ENCODE measurements around the gene CAB39.

CAB39 gene

DNA sequence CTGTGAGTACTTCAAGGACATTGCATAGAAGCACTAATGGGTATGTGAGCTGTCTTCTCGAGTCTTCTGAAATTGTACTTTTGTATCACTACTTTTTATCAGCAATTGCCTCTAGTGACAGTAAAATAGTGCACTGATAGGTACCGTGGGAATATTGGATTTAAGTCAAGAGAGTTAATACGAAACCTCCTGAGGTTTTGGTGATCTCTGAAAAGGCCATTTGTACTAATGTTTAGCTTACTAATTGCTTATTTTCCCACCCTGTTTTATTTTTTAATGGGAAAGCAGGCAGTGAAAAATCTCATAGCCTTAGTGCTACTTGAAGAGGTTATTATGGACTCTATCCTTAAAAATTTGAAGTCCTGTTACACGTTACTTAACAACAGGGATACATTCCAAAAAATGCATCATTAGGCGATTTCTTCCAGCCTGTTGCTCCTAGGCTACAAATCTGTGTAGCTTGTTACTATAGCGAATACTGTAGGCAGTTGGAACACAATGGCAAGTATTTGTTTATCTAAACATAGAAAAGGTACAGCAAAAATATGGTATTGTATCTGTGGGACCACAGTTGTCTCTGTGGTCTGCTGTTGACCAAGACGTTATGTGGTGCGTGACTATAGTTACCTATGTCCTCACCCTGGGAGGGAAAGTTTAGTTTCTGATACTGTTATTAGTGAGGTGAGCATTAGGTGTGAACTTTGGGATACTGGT, 65.9 kb downstream of the CAB39 start:
- no peaks in the 10 kb centered on the region for H3K27me3 ChIP-seq (replicated peaks; ENCODE audit: control insufficient read depth, insufficient read depth, low read length, poor library complexity, severe bottlenecking)
- no peak overlapping the region for H3K4me3 ChIP-seq (ENCODE audit: insufficient read depth, low read depth, low read length, poor library complexity, severe bottlenecking)
- H3K4me1 ChIP-seq (ENCODE audit: control insufficient read depth, insufficient read depth, low read length, poor library complexity, severe bottlenecking) = peaks cover 40% of the 10 kb centered on the region
- H3K36me3 ChIP-seq (ENCODE audit: control insufficient read depth, insufficient read depth, low read length) = peaks cover 6% of the 10 kb centered on the region
- no peaks in the 10 kb centered on the region for H3K9me3 ChIP-seq (ENCODE audit: control insufficient read depth, low read length)
- no peak overlapping the region for H3K27ac ChIP-seq (ENCODE audit: insufficient read depth, low read length, poor library complexity, severe bottlenecking)
- DNase-seq = no peak

DNA sequence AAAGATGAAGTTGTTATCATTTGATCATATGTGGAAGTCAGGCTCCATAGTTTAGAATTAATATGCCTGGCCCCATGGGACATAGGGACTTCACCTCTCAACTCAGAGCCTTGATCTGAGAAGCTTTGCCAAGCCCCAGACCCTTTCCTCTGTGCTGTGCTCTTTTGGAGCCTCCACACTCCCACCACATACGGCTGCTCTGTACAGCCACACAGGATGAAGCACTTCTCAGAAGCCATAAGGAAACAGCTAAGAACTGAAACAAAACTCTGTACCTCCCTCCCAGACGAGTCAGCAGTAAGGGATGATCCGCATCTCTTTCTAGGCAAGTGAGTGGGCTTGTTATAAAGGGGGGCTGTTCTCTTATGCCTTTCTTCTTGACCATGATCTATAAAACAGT, 66.5 kb downstream of the CAB39 start:
- Histone ChIP-seq H3K36me3 (ENCODE audit: control insufficient read depth, insufficient read depth, low read length) (peaks cover 10% of the 10 kb centered on the region), H3K27me3 (replicated peaks; ENCODE audit: control insufficient read depth, insufficient read depth, low read length, poor library complexity, severe bottlenecking) (no peaks in the 10 kb centered on the region), H3K27ac (ENCODE audit: insufficient read depth, low read length, poor library complexity, severe bottlenecking) (peak overlapping the region; percentile 21), H3K4me3 (ENCODE audit: insufficient read depth, low read depth, low read length, poor library complexity, severe bottlenecking) (no peak overlapping the region), H3K4me1 (ENCODE audit: control insufficient read depth, insufficient read depth, low read length, poor library complexity, severe bottlenecking) (peaks cover 40% of the 10 kb centered on the region), H3K9me3 (ENCODE audit: control insufficient read depth, low read length) (no peaks in the 10 kb centered on the region)
- no peak for DNase-seq

DNA sequence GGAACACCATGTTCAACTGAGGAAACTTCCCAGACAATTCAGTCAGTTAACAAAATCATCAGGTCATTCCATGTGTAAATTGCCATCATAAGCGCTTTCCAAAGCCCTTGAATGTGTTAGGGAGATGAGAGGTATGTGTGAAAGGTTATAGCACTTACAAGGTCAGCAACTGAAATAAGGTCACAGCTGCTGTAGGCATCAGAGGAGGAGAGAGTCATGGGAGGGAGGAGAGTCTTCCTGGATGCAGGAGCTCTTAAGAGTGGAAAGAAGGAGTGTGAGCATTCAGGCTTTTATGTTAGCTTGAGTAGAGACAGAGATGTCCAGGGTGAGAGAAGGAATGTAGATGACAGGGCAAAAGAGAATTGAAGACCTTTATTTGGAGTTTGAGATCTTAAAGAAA, 67.0 kb downstream of the CAB39 start:
- Histone ChIP-seq H3K36me3 (ENCODE audit: control insufficient read depth, insufficient read depth, low read length) (peaks cover 10% of the 10 kb centered on the region), H3K27me3 (replicated peaks; ENCODE audit: control insufficient read depth, insufficient read depth, low read length, poor library complexity, severe bottlenecking) (no peaks in the 10 kb centered on the region), H3K4me3 (ENCODE audit: insufficient read depth, low read depth, low read length, poor library complexity, severe bottlenecking) (no peak overlapping the region), H3K27ac (ENCODE audit: insufficient read depth, low read length, poor library complexity, severe bottlenecking) (peak overlapping the region; percentile 21), H3K9me3 (ENCODE audit: control insufficient read depth, low read length) (no peaks in the 10 kb centered on the region), H3K4me1 (ENCODE audit: control insufficient read depth, insufficient read depth, low read length, poor library complexity, severe bottlenecking) (peaks cover 40% of the 10 kb centered on the region)
- DNase-seq = no peak

DNA sequence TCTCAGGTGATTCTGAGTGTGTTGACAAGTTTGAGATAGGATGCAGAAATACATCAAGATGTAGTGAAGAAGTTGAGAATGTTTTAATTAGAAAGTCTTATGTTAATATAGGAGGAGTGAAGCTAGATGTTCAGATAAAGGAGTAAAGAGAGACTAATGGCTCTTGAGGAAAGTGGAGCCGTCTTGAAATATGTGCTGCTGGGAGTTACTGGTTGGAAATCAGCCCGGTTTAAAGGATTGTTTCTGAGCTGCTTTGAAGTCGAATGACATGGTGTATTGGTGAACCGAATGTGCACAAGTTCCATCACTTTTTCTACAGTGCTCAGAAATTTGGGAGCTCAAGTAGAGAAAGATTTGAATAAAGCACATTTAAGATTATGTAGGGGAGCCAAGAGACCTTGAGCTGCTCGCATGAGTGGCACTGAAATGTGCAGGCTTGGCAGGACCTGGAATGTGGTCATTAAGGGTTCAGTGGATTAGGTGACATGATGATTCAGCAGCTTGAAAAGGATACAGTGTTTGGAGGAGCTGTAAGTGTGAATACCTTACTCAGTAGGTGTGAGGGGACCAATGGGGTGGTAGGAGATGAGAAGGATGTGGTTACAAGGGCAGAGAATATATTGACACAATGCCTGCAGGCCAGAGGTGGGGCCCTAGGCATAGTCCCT, 68.6 kb downstream of the CAB39 start:
- H3K36me3 ChIP-seq (ENCODE audit: control insufficient read depth, insufficient read depth, low read length) = peaks cover 10% of the 10 kb centered on the region
- H3K4me3 ChIP-seq (ENCODE audit: insufficient read depth, low read depth, low read length, poor library complexity, severe bottlenecking) = no peak overlapping the region
- H3K27me3 ChIP-seq (replicated peaks; ENCODE audit: control insufficient read depth, insufficient read depth, low read length, poor library complexity, severe bottlenecking) = no peaks in the 10 kb centered on the region
- no peak overlapping the region for H3K27ac ChIP-seq (ENCODE audit: insufficient read depth, low read length, poor library complexity, severe bottlenecking)
- H3K9me3 ChIP-seq (ENCODE audit: control insufficient read depth, low read length) = no peaks in the 10 kb centered on the region
- DNase-seq = peak; percentile 18 to 41 (median 34)
- peaks cover 40% of the 10 kb centered on the region for H3K4me1 ChIP-seq (ENCODE audit: control insufficient read depth, insufficient read depth, low read length, poor library complexity, severe bottlenecking)

DNA sequence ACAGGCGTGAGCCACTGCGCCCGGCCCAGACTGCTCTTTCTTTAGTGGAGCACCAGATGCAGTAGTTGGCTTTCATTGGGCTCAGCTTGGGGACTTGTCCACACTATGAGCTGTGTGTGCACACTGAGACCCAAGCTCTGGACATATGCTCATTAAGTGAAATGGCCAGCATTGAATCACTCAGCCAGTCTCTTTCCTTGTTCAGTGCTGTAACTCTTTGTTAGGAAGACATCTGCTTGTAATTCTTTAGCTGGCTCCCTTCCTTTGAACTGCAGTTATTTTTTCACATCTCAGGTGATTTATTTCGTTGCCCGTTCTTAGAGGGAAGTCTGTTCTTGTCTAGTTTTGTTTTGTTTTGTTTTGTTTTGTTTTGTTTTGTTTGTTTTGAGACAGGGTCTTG, 70.5 kb downstream of the CAB39 start:
- H3K4me3 ChIP-seq (ENCODE audit: insufficient read depth, low read depth, low read length, poor library complexity, severe bottlenecking) = no peak overlapping the region
- H3K36me3 ChIP-seq (ENCODE audit: control insufficient read depth, insufficient read depth, low read length) = peaks cover 16% of the 10 kb centered on the region
- H3K9me3 ChIP-seq (ENCODE audit: control insufficient read depth, low read length) = no peaks in the 10 kb centered on the region
- peaks cover 36% of the 10 kb centered on the region for H3K4me1 ChIP-seq (ENCODE audit: control insufficient read depth, insufficient read depth, low read length, poor library complexity, severe bottlenecking)
- H3K27ac ChIP-seq (ENCODE audit: insufficient read depth, low read length, poor library complexity, severe bottlenecking) = no peak overlapping the region
- DNase-seq = no peak
- H3K27me3 ChIP-seq (replicated peaks; ENCODE audit: control insufficient read depth, insufficient read depth, low read length, poor library complexity, severe bottlenecking) = no peaks in the 10 kb centered on the region

DNA sequence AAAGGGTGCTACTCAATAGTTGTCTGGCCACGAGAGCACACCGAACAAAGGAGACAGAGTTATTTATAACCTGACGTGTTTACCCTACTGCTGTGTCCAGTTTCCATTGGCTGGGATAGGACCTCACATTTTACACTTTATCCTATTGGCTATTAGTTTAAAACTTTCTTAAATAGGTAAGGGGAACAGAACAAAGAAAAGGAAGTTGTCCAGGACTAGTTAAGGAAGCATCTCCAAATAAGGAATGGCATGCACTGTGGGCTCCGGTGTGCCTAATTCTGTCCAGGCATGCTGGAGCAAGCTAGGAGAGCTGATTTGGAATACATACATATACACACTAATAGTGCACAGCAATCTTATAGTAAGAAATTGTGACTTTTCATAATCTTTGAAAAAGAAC, 72.2 kb downstream of the CAB39 start:
- Histone ChIP-seq H3K4me1 (ENCODE audit: control insufficient read depth, insufficient read depth, low read length, poor library complexity, severe bottlenecking) (peaks cover 19% of the 10 kb centered on the region), H3K4me3 (ENCODE audit: insufficient read depth, low read depth, low read length, poor library complexity, severe bottlenecking) (no peak overlapping the region), H3K27me3 (replicated peaks; ENCODE audit: control insufficient read depth, insufficient read depth, low read length, poor library complexity, severe bottlenecking) (no peaks in the 10 kb centered on the region), H3K27ac (ENCODE audit: insufficient read depth, low read length, poor library complexity, severe bottlenecking) (no peak overlapping the region), H3K36me3 (ENCODE audit: control insufficient read depth, insufficient read depth, low read length) (peaks cover 22% of the 10 kb centered on the region), H3K9me3 (ENCODE audit: control insufficient read depth, low read length) (no peaks in the 10 kb centered on the region)
- DNase-seq = no peak

DNA sequence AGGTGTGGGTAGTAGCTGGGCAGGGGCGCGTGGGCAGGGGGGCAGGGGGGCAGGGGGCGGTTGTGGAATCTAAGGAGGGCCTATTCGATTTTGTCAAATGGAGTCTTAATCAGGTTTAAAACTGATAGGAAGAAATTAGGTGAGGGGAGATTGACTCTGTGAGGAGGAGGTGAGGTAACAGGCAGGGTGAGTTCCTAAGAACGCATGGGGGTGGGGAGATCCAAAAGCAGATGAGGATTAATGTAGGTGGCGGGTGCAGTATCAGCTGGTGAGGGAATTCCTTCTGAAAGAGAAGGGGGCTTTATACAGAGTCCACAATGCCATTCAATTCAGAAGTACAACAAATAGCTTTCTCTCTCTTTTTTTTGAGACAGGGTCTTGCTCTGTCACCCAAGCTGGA, 72.7 kb downstream of the CAB39 start:
- Histone ChIP-seq H3K27ac (ENCODE audit: insufficient read depth, low read length, poor library complexity, severe bottlenecking) (no peak overlapping the region), H3K4me1 (ENCODE audit: control insufficient read depth, insufficient read depth, low read length, poor library complexity, severe bottlenecking) (peaks cover 16% of the 10 kb centered on the region), H3K36me3 (ENCODE audit: control insufficient read depth, insufficient read depth, low read length) (peaks cover 25% of the 10 kb centered on the region)

DNA sequence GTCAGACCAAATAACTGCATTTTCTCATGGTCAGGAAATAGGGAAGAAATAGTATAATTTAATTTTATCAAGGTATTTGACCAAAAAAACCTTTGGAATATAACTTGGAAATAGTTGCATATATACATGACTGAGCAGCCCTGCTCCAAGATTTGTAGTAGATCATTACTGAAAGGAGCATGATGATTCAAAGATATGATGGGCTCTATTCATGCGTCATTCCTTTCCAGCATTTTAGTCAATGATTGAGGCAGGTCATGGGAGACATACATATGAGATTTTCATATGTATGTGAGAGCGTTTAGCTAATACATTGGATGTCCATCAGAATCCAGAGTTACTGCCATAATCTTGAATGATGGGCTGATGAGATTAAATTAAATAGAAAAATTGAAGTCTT, 74.5 kb downstream of the CAB39 start:
- peaks cover 36% of the 10 kb centered on the region for H3K36me3 ChIP-seq (ENCODE audit: control insufficient read depth, insufficient read depth, low read length)
- H3K9me3 ChIP-seq (ENCODE audit: control insufficient read depth, low read length) = no peaks in the 10 kb centered on the region
- no peak overlapping the region for H3K27ac ChIP-seq (ENCODE audit: insufficient read depth, low read length, poor library complexity, severe bottlenecking)
- no peak overlapping the region for H3K4me3 ChIP-seq (ENCODE audit: insufficient read depth, low read depth, low read length, poor library complexity, severe bottlenecking)
- peaks cover 1% of the 10 kb centered on the region for H3K4me1 ChIP-seq (ENCODE audit: control insufficient read depth, insufficient read depth, low read length, poor library complexity, severe bottlenecking)
- H3K27me3 ChIP-seq (replicated peaks; ENCODE audit: control insufficient read depth, insufficient read depth, low read length, poor library complexity, severe bottlenecking) = no peaks in the 10 kb centered on the region
- DNase-seq = no peak

More for the DNA sequence above, 72.7 kb downstream of the CAB39 start:
- no peak for DNase-seq
- no peaks in the 10 kb centered on the region for H3K27me3 ChIP-seq (replicated peaks; ENCODE audit: control insufficient read depth, insufficient read depth, low read length, poor library complexity, severe bottlenecking)
- no peaks in the 10 kb centered on the region for H3K9me3 ChIP-seq (ENCODE audit: control insufficient read depth, low read length)
- no peak overlapping the region for H3K4me3 ChIP-seq (ENCODE audit: insufficient read depth, low read depth, low read length, poor library complexity, severe bottlenecking)

DNA sequence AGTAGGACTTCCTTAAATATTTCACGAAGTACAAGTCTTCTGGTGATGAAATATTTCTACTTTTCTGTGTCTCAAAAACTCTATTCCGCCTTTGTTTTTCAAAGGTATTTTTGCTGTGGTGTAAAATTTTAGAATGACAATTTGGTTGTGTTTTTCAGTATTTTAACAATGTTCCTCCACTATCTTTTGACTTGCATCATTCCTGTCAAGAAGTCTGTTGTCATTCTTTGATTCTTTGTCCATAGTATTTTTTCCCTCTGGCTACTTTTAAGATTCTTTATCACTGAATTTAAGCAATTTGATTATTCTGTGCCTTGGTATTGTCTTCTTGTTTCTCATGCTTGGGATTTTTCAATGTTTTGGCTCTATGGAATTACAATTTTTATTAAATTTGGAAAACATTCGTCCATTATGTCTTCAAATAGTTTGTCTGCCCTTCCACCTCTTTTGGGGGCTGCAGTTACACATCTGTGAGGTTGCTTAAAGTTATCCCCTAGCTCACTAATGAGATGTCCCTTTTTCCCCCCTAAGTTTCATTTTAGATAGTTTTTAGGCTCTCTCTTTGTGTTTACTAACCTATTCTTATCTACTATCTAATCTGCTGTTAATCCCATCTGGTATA, 76.0 kb downstream of the CAB39 start:
- H3K4me1 ChIP-seq (ENCODE audit: control insufficient read depth, insufficient read depth, low read length, poor library complexity, severe bottlenecking) = peaks cover 4% of the 10 kb centered on the region
- no peak overlapping the region for H3K27ac ChIP-seq (ENCODE audit: insufficient read depth, low read length, poor library complexity, severe bottlenecking)
- H3K27me3 ChIP-seq (replicated peaks; ENCODE audit: control insufficient read depth, insufficient read depth, low read length, poor library complexity, severe bottlenecking) = no peaks in the 10 kb centered on the region
- DNase-seq = no peak
- H3K9me3 ChIP-seq (ENCODE audit: control insufficient read depth, low read length) = no peaks in the 10 kb centered on the region
- H3K36me3 ChIP-seq (ENCODE audit: control insufficient read depth, insufficient read depth, low read length) = peaks cover 28% of the 10 kb centered on the region
- no peak overlapping the region for H3K4me3 ChIP-seq (ENCODE audit: insufficient read depth, low read depth, low read length, poor library complexity, severe bottlenecking)

DNA sequence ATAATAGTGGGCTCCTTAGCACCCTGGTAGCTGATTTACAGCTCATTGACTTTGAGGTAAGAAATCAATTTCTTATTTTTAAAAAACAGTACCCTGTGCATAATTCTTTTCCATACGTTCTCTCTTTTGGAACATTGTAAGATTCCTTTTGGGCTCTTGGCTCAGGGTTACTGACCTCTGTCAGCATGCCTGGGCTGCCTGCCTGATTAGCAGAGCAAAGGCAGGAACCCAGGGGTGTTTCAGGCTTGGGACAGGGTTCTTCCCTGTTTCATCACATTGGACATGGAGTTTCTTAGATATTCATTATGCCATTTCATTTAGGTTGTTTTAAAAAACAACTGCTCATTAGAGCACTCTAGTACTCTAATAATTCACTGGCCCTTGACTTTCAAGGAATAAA, 78.3 kb downstream of the CAB39 start:
- Histone ChIP-seq H3K27me3 (replicated peaks; ENCODE audit: control insufficient read depth, insufficient read depth, low read length, poor library complexity, severe bottlenecking) (no peaks in the 10 kb centered on the region), H3K27ac (ENCODE audit: insufficient read depth, low read length, poor library complexity, severe bottlenecking) (no peak overlapping the region), H3K4me1 (ENCODE audit: control insufficient read depth, insufficient read depth, low read length, poor library complexity, severe bottlenecking) (peaks cover 20% of the 10 kb centered on the region), H3K4me3 (ENCODE audit: insufficient read depth, low read depth, low read length, poor library complexity, severe bottlenecking) (no peak overlapping the region), H3K9me3 (ENCODE audit: control insufficient read depth, low read length) (no peaks in the 10 kb centered on the region), H3K36me3 (ENCODE audit: control insufficient read depth, insufficient read depth, low read length) (peaks cover 25% of the 10 kb centered on the region)
- no peak for DNase-seq

Data from effector memory CD4-positive, alpha-beta T cell (primary cell).